GM23248 (cell line): ENCODE measurements around the gene HES4. TPM values are rescaled to one million over a fixed set of nuclear protein-coding genes. Genes with fewer than 3 reads are reported as not detected.
"Not testable (repeated sequence)": the region's sequence is repeated elsewhere in the genome, so short reads cannot be mapped to it uniquely, and the experiment has no call there.

Source experiments
- DNase-seq: peaks from one replicate; pipeline ENCODE4 v3.0.0-alpha.2; 2015
- H2AFZ ChIP-seq: fragments of 200-600 bp; sonication (generic); 2 replicates; pipeline ENCODE4 v1.6.1; 2016; ENCODE audit warnings: antibody characterized with exemption
- H3F3A ChIP-seq: fragments of 200-600 bp; sonication (generic); 2 replicates; pipeline ENCODE4 v1.6.1; 2016; ENCODE audit warnings: mild to moderate bottlenecking, antibody characterized with exemption, mixed run types; ENCODE audit not compliant: insufficient read depth
- H3K27ac ChIP-seq: fragments of 200-600 bp; sonication (generic); 2 replicates; pipeline ENCODE4 v1.5.1; 2016; ENCODE audit warnings: mild to moderate bottlenecking
- H3K27me3 ChIP-seq: fragments of 200-600 bp; sonication (generic); replicated peaks from 2 replicates; pipeline ENCODE4 v1.6.1; 2016; ENCODE audit warnings: mild to moderate bottlenecking; ENCODE audit not compliant: insufficient read depth
- H3K36me3 ChIP-seq: fragments of 200-600 bp; sonication (generic); 2 replicates; pipeline ENCODE4 v1.6.1; 2016; ENCODE audit warnings: low read depth, mild to moderate bottlenecking
- H3K4me1 ChIP-seq: fragments of 200-600 bp; sonication (generic); 2 replicates; pipeline ENCODE4 v1.6.1; 2016; ENCODE audit warnings: mild to moderate bottlenecking; ENCODE audit not compliant: insufficient read depth
- H3K4me2 ChIP-seq: fragments of 200-600 bp; sonication (generic); one replicate; pipeline ENCODE4 v1.6.1; 2016; ENCODE audit warnings: mild to moderate bottlenecking; ENCODE audit not compliant: unreplicated experiment
- H3K4me3 ChIP-seq: fragments of 200-600 bp; sonication (generic); 2 replicates; pipeline ENCODE4 v1.5.1; 2016; ENCODE audit warnings: mild to moderate bottlenecking
- H3K79me2 ChIP-seq: fragments of 200-600 bp; sonication (generic); 2 replicates; pipeline ENCODE4 v1.6.1; 2016; ENCODE audit warnings: mild to moderate bottlenecking; ENCODE audit not compliant: insufficient read depth
- H3K9ac ChIP-seq: fragments of 200-600 bp; sonication (generic); 2 replicates; pipeline ENCODE4 v1.6.1; 2016; ENCODE audit warnings: mild to moderate bottlenecking
- H3K9me2 ChIP-seq: fragments of 200-600 bp; sonication (generic); 2 replicates; pipeline ENCODE4 v1.6.1; 2016; ENCODE audit warnings: mixed run types, mild to moderate bottlenecking, moderate library complexity; ENCODE audit not compliant: insufficient read depth
- H3K9me3 ChIP-seq: fragments of 200-600 bp; sonication (generic); one replicate; pipeline ENCODE4 v1.6.1; 2017; ENCODE audit warnings: low read depth
- H4K20me1 ChIP-seq: fragments of 200-600 bp; sonication (generic); 2 replicates; pipeline ENCODE4 v1.6.0; 2016; ENCODE audit not compliant: insufficient read depth
- EZH2 ChIP-seq: fragments of 200-600 bp; sonication (generic); IDR thresholded peaks from 2 replicates; pipeline ENCODE4 v1.6.1; 2018; ENCODE audit warnings: antibody characterized with exemption, mild to moderate bottlenecking; ENCODE audit not compliant: insufficient read depth, poor library complexity, severe bottlenecking
- EZH2phosphoT487 ChIP-seq: fragments of 200-600 bp; sonication (generic); IDR thresholded peaks from 2 replicates; pipeline ENCODE4 v1.6.1; 2018; ENCODE audit warnings: antibody characterized with exemption, moderate library complexity, mild to moderate bottlenecking, low read depth; ENCODE audit not compliant: insufficient read depth
- WGBS, 2 experiments: methylation state at CpG; one replicate each; pipeline ENCODE4 v1.1.6; 2015 to 2017; ENCODE audit warnings: low lambda C conversion rate in 2 of 2, low coverage in 1 of 2; ENCODE audit errors: missing lambda C conversion rate in 2 of 2; 5-methylcytosine and 5-hydroxymethylcytosine counted together
- in situ Hi-C: fragments of 300-500 bp; cut with MboI; formaldehyde crosslinking; loops from 2 replicates; pipeline ENCODE4 v1.15.0; 2020
- polyA plus RNA-seq: library from polyadenylated mRNA; unstranded; fragments of >200 nt; fragmentation: Nextera tagmentation; extraction: Ambion mirVana; gene quantifications from 2 replicates; pipeline ENCODE4 v1.2.1, GENCODE V29; 2016
- total RNA-seq: library from RNA; depleted of rRNA; stranded (reverse); fragments of >200 nt; shearing (Covaris generic); gene quantifications from 2 replicates; pipeline ENCODE4 v1.2.3, GENCODE V29; 2014

Gene HES4
- total and polyA plus RNA-seq, 2 experiments from 2014 or later: 3.1 to 4.1 TPM

- in situ Hi-C loops: no loop called here
- Histone ChIP-seq H3K9me3 (no peaks in the 10 kb centered on the region), H3F3A (no peaks in the 10 kb centered on the region), H3K9ac (no peak overlapping the region), H2AFZ (no peak overlapping the region), H3K4me2 (no peak overlapping the region), H3K79me2 (no peaks in the 10 kb centered on the region), H3K36me3 (no peaks in the 10 kb centered on the region), H3K4me1 (no peaks in the 10 kb centered on the region), H3K9me2 (no peaks in the 10 kb centered on the region), H3K4me3 (no peak overlapping the region), H3K27me3 (peaks cover 6% of the 10 kb centered on the region), H4K20me1 (no peaks in the 10 kb centered on the region), H3K27ac (no peak overlapping the region)
- DNase-seq: no peak
- no peak for TF ChIP-seq EZH2
- 81 to 86% methylated on average over 15 of the region's 15 CpGs for WGBS, 2 experiments
Measured at GRCh38 chr1:993379-993995, 6.4 kb downstream of the HES4 start.

- Histone ChIP-seq H3K27me3 (peaks cover 4% of the 10 kb centered on the region), H2AFZ (no peak overlapping the region), H3K9me2 (no peaks in the 10 kb centered on the region), H3K79me2 (no peaks in the 10 kb centered on the region), H3K4me1 (no peaks in the 10 kb centered on the region), H4K20me1 (no peaks in the 10 kb centered on the region), H3K4me2 (no peak overlapping the region), H3K27ac (no peak overlapping the region), H3K4me3 (no peak overlapping the region), H3K9me3 (no peaks in the 10 kb centered on the region), H3K9ac (no peak overlapping the region), H3K36me3 (no peaks in the 10 kb centered on the region), H3F3A (no peaks in the 10 kb centered on the region)
- DNase-seq: no peak
- in situ Hi-C loops: no loop called here
- TF ChIP-seq EZH2: no peak
- TF ChIP-seq EZH2phosphoT487: no peak
- WGBS, 2 experiments: 85 to 87% methylated on average over 7 of the region's 7 CpGs
Measured at GRCh38 chr1:992362-992761, 7.5 kb downstream of the HES4 start.

GRCh38 chr1:991895-992294, 8.0 kb downstream of the HES4 start:
- H3K4me1 ChIP-seq: no peaks in the 10 kb centered on the region
- no peaks in the 10 kb centered on the region for H3F3A ChIP-seq
- H4K20me1 ChIP-seq: no peaks in the 10 kb centered on the region
- no peak overlapping the region for H3K4me3 ChIP-seq
- H3K27me3 ChIP-seq: peaks cover 4% of the 10 kb centered on the region; the same call in 1 of the 2 replicates
- no peak overlapping the region for H3K27ac ChIP-seq
- H3K9me2 ChIP-seq: no peaks in the 10 kb centered on the region
- WGBS, 2 experiments: 96% methylated on average over 10 of the region's 10 CpGs
- no peaks in the 10 kb centered on the region for H3K79me2 ChIP-seq
- TF ChIP-seq EZH2phosphoT487 (no peak), EZH2 (no peak)
- no peaks in the 10 kb centered on the region for H3K9me3 ChIP-seq
- no peak overlapping the region for H3K4me2 ChIP-seq
- H2AFZ ChIP-seq: no peak overlapping the region
- H3K36me3 ChIP-seq: no peaks in the 10 kb centered on the region
- in situ Hi-C loops: no loop called here
- no peak for DNase-seq
- no peak overlapping the region for H3K9ac ChIP-seq

- H3K9ac ChIP-seq, H3K4me2 ChIP-seq, H3K9me3 ChIP-seq, in situ Hi-C loops, H4K20me1 ChIP-seq, H3K9me2 ChIP-seq, H3K27me3 ChIP-seq, H3K27ac ChIP-seq, H3K4me1 ChIP-seq, H3K4me3 ChIP-seq, H2AFZ ChIP-seq, H3K36me3 ChIP-seq, DNase-seq, H3F3A ChIP-seq, H3K79me2 ChIP-seq: not testable (repeated sequence)
- WGBS, 2 experiments: 89 to 94% methylated on average over 6 of the region's 6 CpGs
Measured at GRCh38 chr1:991275-991674, 8.6 kb downstream of the HES4 start.

- in situ Hi-C loops, H3K9me2 ChIP-seq, H3K9ac ChIP-seq, DNase-seq, H4K20me1 ChIP-seq, H3K4me3 ChIP-seq, H3K9me3 ChIP-seq, H3K79me2 ChIP-seq, H2AFZ ChIP-seq, H3K4me2 ChIP-seq, H3F3A ChIP-seq, H3K27ac ChIP-seq, H3K4me1 ChIP-seq, H3K36me3 ChIP-seq: not testable (repeated sequence)
- H3K27me3 ChIP-seq: peaks cover 12% of the 10 kb centered on the region
- WGBS, 2 experiments: 69 to 81% methylated on average over 5 of the region's 5 CpGs
Measured at GRCh38 chr1:988061-988460, 11.8 kb downstream of the HES4 start.
